Omental fat pad (tissue), 4 donors: ENCODE measurements around the gene CYTH2. TPM values are rescaled to one million over a fixed set of nuclear protein-coding genes. Genes with fewer than 3 reads are reported as not detected.

Experiments used
- ATAC-seq: fragments of 150-250 bp; one replicate; pipeline ENCODE4 v1.9.1; 2016; ENCODE audit warnings: mild to moderate bottlenecking, moderate library complexity; ENCODE audit not compliant: low FRiP score
- DNase-seq: peaks from one replicate; pipeline ENCODE4 v3.0.0-alpha.2; 2019; ENCODE audit warnings: low spot score
- CTCF ChIP-seq, 3 donors: fragments of 450-650 bp; IDR thresholded peaks; one replicate each; pipeline ENCODE4 v1.5.1; 2016 to 2017; ENCODE audit warnings: antibody characterized with exemption in 3 of 3, mild to moderate bottlenecking in 3 of 3, moderate library complexity in 2 of 3
- total RNA-seq, 4 donors: library from RNA; depleted of rRNA; stranded (reverse); fragments of >200 nt; gene quantifications; one replicate each; pipeline ENCODE4 v1.1.0, GENCODE V29; 2016

CYTH2 gene
- total RNA-seq: 10 to 100 TPM; 19.2 to 49.7 (median 26.8) TPM

- ATAC-seq: peak; percentile 56
- DNase-seq: peak; percentile 71
- no peak for TF ChIP-seq CTCF (IDR thresholded peaks at IDR 0.05)
Observed at GRCh38 chr19:48469289-48469881, at the start of gene CYTH2. TSS of gene CYTH2 (plus strand) at chr19:48469369. CDS start at chr19:48469508, 139 bp downstream.

- DNase-seq (no peak), ATAC-seq (peak; percentile 80)
- TF ChIP-seq CTCF (IDR thresholded peaks at IDR 0.05): no peak
Observed at GRCh38 chr19:48421548-48421947, 47.6 kb upstream of the CYTH2 start.

GRCh38 chr19:48424694-48425219, 44.4 kb upstream of the CYTH2 start:
- no peak for TF ChIP-seq CTCF (IDR thresholded peaks at IDR 0.05)
- peak; percentile 59 for ATAC-seq
- DNase-seq: no peak

- ATAC-seq (no peak), DNase-seq (no peak)
- TF ChIP-seq CTCF (IDR thresholded peaks at IDR 0.05): no peak
Observed at GRCh38 chr19:48428670-48429069, 40.5 kb upstream of the CYTH2 start.

- ATAC-seq (no peak), DNase-seq (no peak)
- TF ChIP-seq CTCF (IDR thresholded peaks at IDR 0.05): no peak
Observed at GRCh38 chr19:48433337-48433736, 35.8 kb upstream of the CYTH2 start.

- DNase-seq (no peak), ATAC-seq (no peak)
- no peak for TF ChIP-seq CTCF (IDR thresholded peaks at IDR 0.05)
Observed at GRCh38 chr19:48436586-48436985, 32.6 kb upstream of the CYTH2 start.

GRCh38 chr19:48441360-48442050, 27.7 kb upstream of the CYTH2 start:
- ATAC-seq: no peak
- TF ChIP-seq CTCF (IDR thresholded peaks at IDR 0.05): no peak
- no peak for DNase-seq
